HG03342 (cell line): ENCODE measurements around the gene ATXN7L1.

Experiments
- ATAC-seq: cut with Tn5 transposase; IDR thresholded peaks from one replicate; pipeline ENCODE4 v1.9.1; 2021; ENCODE audit warnings: mild to moderate bottlenecking, moderate library complexity; ENCODE audit not compliant: unreplicated experiment

ATXN7L1 gene

DNA sequence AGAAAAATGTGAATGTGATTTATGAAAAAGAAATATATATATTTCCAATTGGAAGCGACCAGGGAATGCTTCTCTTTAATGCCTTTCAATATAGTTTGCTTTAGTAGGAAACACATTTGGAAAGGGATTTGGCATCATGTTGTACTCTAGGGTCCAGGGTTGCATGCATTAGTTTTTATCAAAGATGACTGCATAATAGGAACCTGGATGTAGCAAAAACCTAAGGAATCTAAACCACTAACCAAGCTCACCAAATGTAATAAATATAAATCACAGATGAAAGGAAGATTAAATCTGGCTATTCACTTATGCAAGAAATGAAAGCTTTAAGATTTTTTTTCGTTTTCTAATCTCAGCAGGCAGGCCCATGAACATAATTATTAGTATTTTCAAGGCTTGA, 120.0 kb downstream of the ATXN7L1 start:
- ATAC-seq: no peak

GRCh38 chr7:105752671-105753275, 123.6 kb downstream of the ATXN7L1 start:
- ATAC-seq: no peak

DNA sequence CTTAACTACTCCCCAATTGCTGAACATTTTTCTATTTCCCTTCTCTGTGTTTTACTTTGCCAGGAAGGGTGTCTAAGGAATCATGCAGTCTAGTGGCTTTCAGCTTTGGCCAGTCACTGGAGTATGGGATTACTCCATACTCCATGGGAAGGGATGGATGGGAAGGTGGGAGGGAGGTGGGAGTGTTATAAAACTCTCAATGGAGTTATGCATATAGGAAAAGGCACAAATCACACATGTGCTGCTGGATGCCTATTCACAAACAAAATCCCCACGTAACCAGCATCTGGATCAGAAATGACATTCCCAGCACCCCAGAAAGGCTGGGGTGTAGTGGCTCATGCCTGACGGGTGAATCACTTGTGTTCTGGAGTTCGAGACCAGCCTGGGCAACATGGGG, 125.3 kb downstream of the ATXN7L1 start:
- no peak for ATAC-seq

DNA sequence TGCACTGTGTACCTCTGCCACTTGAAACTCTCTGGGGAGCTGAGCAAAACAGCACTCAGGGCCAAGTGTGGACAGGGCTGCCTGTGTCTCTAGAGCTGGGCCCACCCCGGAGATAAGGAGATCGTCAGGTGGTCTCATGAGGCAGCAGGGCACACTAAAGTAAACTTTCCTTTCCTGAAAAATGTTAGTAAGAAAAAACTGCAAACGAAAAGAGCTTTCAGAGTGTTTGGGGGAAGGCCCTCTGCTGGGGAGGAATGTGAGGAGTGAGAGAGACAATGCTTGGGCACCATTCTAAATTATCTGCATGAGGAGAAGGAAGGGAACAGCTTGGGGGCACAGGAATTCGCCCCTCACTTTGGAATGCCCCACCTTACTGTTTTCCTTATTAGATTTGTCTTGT, 127.7 kb downstream of the ATXN7L1 start:
- ATAC-seq: no peak

DNA sequence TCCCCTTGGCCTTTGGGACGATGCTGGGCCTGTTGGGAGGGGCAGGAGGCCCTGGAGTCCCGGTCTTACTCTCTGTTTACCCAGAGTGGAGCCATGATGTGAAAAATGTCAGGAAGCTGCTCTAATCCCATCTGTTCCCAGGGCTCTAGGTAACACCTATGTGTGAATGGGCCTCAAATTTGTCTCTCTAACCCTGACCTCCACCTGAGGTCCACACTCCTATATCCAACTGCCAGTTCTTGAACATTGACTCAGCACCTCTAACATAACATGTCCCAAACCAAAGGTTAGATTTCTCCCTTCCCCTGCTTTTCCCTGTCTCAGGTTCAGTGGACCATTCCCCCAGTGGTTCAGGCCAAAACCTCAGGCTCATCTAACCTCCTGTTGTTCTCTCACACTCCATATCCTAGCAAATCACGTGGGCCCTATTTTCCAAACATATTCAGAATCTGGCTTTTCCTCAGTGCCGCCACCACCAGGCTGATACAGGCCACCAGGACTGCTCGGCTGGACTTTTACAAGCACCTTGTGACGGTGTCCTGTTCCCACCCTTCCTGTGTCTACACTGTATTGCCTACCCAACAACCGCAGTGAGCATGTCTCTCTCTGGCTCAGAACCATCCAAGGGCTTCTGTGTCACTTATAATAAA, 130.6 kb downstream of the ATXN7L1 start:
- ATAC-seq: no peak

- no peak for ATAC-seq
Measured at GRCh38 chr7:105744258-105744657, 132.1 kb downstream of the ATXN7L1 start.

- no peak for ATAC-seq
Measured at GRCh38 chr7:105743351-105744090, 132.9 kb downstream of the ATXN7L1 start.

DNA sequence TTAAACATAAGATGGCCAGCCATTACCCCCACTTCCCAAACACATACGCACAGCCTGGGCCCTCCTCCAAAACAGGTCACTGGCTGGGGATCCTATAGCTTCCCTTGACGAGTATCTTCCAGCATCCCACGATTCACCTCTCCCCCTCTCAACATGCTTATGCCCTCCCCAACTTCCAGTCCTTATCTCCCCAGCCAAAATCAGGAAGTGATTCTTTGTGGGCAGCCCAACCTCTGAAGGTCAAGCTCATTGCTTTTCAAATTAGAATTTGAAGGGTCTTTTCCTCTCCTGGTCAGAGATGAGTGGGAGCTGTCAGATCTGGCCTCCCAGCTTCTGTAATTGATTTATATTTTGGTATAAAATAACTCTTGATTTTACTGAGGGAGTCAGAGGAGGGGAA, 133.6 kb downstream of the ATXN7L1 start:
- ATAC-seq: no peak

DNA sequence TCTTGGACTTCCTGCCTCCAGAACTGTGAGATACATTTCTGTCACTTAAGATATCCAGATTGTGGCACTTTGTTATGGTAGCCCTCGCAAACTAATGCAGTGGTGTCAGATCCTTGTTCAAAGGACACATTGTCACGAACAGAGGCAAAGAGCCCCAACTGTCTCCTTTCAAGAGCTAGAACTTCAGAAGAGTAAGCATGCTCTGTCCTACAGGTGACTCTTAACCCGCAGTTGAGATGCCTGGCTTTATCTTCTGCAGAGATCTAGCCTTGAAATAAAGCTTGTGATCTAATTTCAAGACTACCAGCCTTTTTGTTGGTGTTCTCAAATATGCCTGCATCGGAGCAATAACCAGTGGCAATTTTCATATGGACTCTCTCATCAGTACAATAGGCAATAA, 134.4 kb downstream of the ATXN7L1 start:
- ATAC-seq: no peak

DNA sequence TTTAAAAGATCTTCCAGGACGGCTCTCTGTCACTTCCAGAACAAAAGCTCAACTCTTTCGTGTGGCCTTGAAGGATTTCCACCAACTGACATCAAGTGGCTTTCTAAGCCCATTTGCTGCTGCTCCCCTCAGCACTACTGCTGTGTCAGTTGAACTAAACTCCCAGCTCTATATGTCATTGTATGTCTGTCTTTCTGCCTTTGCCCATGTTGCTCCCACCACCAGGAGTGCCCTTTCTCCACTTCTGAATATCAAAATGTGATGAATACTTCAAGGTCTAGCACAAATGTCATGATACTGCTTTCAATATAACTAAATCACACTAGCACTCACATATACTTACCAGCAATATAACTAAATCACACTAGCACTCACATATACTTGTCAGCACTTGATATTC, 138.3 kb downstream of the ATXN7L1 start:
- ATAC-seq: no peak

- ATAC-seq: no peak
Measured at GRCh38 chr7:105734233-105734632, 142.2 kb downstream of the ATXN7L1 start.

GRCh38 chr7:105731042-105731441, 145.4 kb downstream of the ATXN7L1 start:
- no peak for ATAC-seq

- no peak for ATAC-seq
Measured at GRCh38 chr7:105728028-105728427, 148.4 kb downstream of the ATXN7L1 start.

- ATAC-seq: no peak
Measured at GRCh38 chr7:105724688-105725087, 151.7 kb downstream of the ATXN7L1 start.

- no peak for ATAC-seq
Measured at GRCh38 chr7:105723572-105723971, 152.8 kb downstream of the ATXN7L1 start.

DNA sequence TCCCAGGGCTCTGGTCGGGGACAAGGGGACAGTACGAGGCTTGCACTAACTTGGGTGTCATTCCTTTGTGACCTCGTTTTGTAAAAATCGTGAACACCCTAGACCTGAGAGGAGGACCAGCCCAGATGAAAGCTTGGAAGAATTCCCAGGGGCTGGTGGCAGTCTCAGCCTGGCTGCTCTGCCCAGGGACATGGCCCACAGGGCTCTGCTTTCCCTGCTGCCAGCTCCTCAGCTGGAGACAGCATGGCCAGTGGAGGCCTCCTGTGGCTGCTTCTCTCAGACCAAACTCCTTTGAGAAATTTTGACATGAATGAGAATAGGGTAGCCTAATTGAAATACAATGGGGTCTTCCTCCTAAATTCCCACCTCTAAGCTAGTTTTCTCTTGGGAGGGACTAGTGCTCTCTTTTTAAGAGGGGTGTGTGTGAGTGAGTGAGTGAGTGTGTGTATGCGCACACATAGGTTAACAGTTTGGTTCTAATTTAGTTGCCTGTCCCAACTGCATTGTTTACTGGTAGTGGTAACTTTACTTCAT, 154.8 kb downstream of the ATXN7L1 start:
- ATAC-seq: no peak

DNA sequence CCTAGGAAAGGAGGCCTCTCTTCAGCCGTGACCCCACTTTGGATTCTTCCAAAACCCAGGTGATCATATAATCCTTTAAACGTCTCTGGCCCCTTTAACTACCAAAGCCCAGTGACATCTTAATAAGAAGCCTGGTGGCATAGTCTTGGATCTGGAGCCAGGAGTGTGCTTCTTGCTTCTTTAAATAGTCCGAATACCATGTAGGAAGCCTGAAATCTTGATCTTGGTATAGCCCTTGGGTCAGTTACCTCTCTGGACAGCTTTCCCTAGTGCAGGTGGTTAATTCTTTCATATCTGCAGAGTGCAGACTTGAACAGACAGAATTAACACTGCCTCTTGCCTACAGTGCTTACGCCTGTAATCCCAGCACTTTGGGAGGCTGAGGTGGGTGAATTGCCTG, 156.5 kb downstream of the ATXN7L1 start:
- ATAC-seq: no peak

DNA sequence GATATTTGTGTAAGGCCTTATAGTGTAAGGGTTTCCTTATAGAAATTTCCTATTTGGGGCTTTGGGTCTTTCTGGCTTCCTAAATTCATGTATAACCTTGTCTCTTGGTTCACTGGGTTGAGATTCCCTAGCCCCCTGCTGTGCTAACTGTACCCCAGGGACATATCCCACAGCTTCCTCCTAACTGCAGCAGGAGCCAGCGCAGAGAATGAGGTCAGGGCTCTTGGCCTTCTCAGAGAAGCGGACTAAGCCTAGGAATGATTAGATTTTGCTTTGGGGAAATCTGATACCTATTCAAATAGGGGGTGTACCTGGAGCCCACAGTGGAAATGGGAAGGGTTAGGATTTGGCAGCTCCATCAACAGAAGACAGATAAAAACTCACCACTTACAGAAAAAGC, 157.0 kb downstream of the ATXN7L1 start:
- ATAC-seq: no peak

DNA sequence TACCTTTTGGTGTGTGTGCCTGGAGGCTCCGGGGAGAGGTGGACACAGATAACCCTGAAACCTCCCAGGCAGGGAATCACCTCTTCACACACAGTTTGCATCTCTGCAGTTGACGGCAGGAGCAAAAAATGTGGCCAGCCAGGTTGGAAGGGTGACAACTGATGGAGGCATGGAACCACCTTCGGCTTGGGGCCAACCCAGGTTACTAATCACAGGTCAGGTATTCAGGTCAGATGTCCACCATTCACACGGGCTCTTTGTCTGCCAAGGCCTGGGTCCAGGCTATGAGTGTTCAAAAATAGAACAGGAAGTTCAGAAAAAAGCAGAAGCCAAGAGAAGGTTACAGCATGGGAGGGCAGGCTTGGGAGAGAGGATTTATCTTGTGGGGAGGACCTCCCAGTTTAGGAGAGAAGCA, 157.9 kb downstream of the ATXN7L1 start:
- no peak for ATAC-seq

DNA sequence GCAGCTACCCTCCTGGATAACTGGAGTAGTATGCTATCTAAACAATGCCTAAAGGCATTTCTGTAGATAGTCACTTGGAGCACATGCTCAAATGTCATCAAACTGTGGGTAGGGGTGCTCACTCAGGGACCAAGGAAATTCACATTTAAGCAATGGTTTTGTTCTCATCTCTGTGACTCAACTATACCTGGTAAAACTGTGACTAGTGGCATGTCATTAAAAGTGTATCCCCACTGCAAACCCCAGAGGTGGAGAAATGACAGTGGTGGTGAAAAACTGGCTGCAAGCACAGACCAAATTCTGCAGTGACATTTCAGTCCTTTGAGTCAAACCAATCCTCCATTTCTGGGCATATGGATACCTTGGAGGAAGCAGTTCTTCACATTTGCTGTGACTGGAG, 160.9 kb downstream of the ATXN7L1 start:
- ATAC-seq: no peak

DNA sequence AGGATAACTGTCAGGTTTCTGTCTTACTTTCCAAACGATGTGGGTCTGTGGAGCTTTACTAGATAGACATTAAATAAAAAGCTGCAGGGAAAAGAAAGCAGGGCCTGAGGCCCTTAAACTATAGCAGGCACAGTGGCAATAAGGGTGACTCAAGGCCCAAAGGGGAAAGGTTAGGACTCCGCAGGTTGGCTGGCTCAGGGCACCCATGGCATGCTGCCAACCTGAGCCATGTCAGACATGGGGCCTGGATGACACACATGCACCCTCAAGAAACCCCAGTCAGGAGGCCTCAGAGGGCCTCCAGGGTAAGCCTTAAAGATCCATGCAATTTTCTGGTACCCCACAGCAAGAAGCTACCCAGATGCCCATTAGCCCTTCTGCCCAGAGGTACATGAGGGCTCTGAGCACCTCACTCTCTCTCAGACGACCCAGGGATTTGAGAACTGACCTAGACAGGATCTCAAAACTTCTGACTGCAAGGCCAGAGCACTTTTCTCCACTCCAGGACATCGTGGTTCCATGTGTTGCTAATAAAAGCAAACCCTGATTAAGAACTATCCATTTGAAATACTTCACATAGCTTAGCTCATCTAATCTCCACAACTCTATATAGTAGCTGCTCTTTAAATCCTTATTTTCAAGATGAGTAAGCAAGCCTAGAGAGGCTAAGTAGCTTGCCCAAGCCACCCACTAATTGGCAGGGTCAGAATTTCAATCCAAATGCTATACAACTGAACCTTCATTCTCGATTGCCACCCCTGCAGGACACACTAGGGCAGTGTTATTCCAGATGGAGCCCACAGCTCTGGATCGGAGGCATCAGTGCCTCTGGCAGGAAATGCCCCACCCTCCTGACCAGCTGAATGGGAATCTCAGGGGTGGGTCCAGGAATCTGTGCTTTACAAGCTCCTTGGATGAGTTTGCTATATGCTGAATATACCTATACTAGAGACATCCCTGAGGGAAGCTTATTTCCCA, 162.6 kb downstream of the ATXN7L1 start:
- no peak for ATAC-seq
